NT2/D1 (cell line): ENCODE results near the gene GGCT.

Experiments
- YY1 ChIP-seq: IDR thresholded peaks from 2 replicates; pipeline ENCODE4 v1.6.1; 2011; ENCODE audit not compliant: insufficient read length, insufficient read depth
- ZNF274 ChIP-seq: IDR thresholded peaks from 2 replicates; pipeline ENCODE4 v1.6.1; 2011; ENCODE audit warnings: mild to moderate bottlenecking, low read depth, low read length

- TF ChIP-seq ZNF274 (no peak), YY1 (no peak)
Measured at GRCh38 chr7:30447466-30447865, 57.2 kb downstream of the GGCT start.
